Gastroesophageal sphincter (tissue), 3 donors: Measurements from ENCODE around the gene IKZF1.

ENCODE experiments used
- CTCF ChIP-seq, 4 experiments: fragments of 200-600 bp in 2 of 4; fragments of 450-650 bp in 2 of 4; sonication (generic) in 1 of 4; IDR thresholded peaks; one replicate each; pipeline ENCODE4 v1.5.1; 2017 to 2019; ENCODE audit warnings: antibody characterized with exemption in 4 of 4, mild to moderate bottlenecking in 2 of 4, moderate library complexity in 2 of 4
- POLR2A ChIP-seq, 2 donors: fragments of 450-650 bp; IDR thresholded peaks; one replicate each; pipeline ENCODE4 v1.6.1; 2017; ENCODE audit warnings: antibody characterized with exemption in 2 of 2, mild to moderate bottlenecking in 2 of 2, moderate library complexity in 1 of 2
- POLR2AphosphoS5 ChIP-seq: sonication (generic); formaldehyde crosslinking; IDR thresholded peaks from one replicate; pipeline ENCODE4 v1.6.1; 2017; ENCODE audit warnings: antibody characterized with exemption

DNA sequence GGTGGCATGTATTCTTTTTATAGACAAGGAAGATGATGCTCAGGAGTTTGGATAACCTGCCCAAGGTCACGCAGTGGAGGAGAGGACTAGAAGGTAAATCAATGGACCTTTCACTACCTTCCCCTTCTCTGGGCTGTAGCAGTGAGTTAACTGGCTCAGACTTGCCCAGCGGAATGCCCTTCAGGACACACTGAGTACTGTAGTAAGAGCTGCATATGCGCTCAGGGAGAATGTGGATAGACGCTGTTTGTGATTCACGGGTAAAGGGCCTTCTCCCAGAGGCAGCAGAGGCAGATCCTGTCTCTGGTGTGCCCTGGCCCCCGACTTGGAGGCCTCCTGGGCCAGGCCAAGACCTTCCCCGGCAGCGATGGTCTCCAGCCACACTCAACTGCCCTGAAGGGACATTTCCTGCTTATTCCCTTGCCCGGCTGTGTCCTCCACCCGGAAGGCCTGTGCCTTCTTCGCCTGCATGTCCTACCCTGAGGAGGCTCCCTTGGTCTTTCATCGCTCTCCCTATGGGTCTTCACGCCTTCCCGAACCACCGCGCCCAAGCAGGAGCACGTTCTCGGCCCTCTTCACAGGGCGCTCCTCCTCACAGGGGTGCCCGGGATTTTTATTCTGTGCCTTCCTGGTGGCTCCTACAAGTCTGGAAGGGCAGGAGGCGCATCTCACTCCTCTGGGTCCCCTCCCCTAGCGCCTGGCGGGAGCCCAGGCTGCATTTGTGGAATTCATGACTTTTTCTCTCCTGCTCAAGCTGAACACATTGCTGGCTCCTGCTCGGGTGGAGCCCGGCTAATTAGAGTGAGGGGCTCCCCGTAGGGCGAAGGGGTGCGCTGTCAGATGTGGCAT is 1.8 kb upstream of the IKZF1 start:
- TF ChIP-seq CTCF (IDR thresholded peaks at IDR 0.05) (no peak), POLR2A (IDR thresholded peaks at IDR 0.05) (no peak), POLR2AphosphoS5 (no peak)
